ENCODE results near the gene ZNF714. TPM values are rescaled to one million over a fixed set of nuclear protein-coding genes. Genes with fewer than 3 reads are reported as not detected.

The ZNF714 gene
- total and polyA plus RNA-seq, 2 of the 8 experiments (the other 6 are each of a cell fraction or from before 2014, with no cell fraction given), result 16.4 to 74.2 TPM

GRCh38 chr19:21092109-21092508 is 10.1 kb downstream of the ZNF714 start:
- Histone ChIP-seq H2BK12ac (ENCODE audit: low read depth, low read length) (no peak overlapping the region), H4K8ac (ENCODE audit: extremely low read depth, insufficient read depth, low read length) (no peak overlapping the region)

More at GRCh38 chr19:21092109-21092508, 10.1 kb downstream of the ZNF714 start:
- peaks cover 2% of the 10 kb centered on the region; the same call in 1 of the 2 replicates for H3K79me1 ChIP-seq (ENCODE audit: low read depth, low read length)
- no peak overlapping the region for H2BK5ac ChIP-seq (ENCODE audit: low read depth, low read length)
- H2BK20ac ChIP-seq (ENCODE audit: low read length), result no peak overlapping the region
- no peak overlapping the region for H3K23ac ChIP-seq (ENCODE audit: insufficient read length)
- ChIA-PET CTCF (ENCODE audit: partially characterized antibody) (interaction anchor here (0.6 to 1.1 kb wide), 3 partner anchors 73 to 824 kb away, joined by 3 to 6 read pairs (median 3); no protein-coding TSS in a partner anchor), POLR2A (ENCODE audit: partially characterized antibody) (interaction anchor here (1.6 to 2.7 kb wide), 3 partner anchors 10 to 61 kb away, joined by 6 to 14 read pairs (median 7); partner anchors contain the start of gene ZNF714)
- no peak overlapping the region for H2BK120ac ChIP-seq (replicated peaks; ENCODE audit: low read depth, low read length)
- no peak overlapping the region for H3K4ac ChIP-seq (replicated peaks; ENCODE audit: insufficient read length, low read depth, low read length)
- H4K91ac ChIP-seq (replicated peaks; ENCODE audit: insufficient read length, low read length), result no peak overlapping the region
- no peak overlapping the region for H3K14ac ChIP-seq (ENCODE audit: insufficient read length)
- H3K27ac ChIP-seq (ENCODE audit: low read depth, low read length), result no peak overlapping the region
- no peak overlapping the region for H4K5ac ChIP-seq (ENCODE audit: insufficient read length, low read depth, low read length)
- no peak overlapping the region for H3K9ac ChIP-seq (replicated peaks in 1 of 4; ENCODE audit: extremely low read depth in 1 of 4, low read depth in 3 of 4, low read length in 3 of 4)
- H3K56ac ChIP-seq (replicated peaks; ENCODE audit: insufficient read length, low read depth, low read length), result no peak overlapping the region
- H3K4me2 ChIP-seq (ENCODE audit: insufficient read depth in 1 of 2, low read depth in 2 of 2, low read length in 2 of 2), result no peak overlapping the region
- H2AK5ac ChIP-seq (ENCODE audit: low read depth, low read length), result no peak overlapping the region
- H2AFZ ChIP-seq (ENCODE audit: low read length), result no peak overlapping the region
- peaks cover 0 to 64% of the 10 kb centered on the region in 2 experiments; a peak in 3 of 4 replicates for H3K79me2 ChIP-seq (ENCODE audit: control insufficient read depth in 1 of 2, insufficient read depth in 2 of 2, low read length in 2 of 2)
- H3K23me2 ChIP-seq (ENCODE audit: low read depth, low read length), result no peaks in the 10 kb centered on the region
- TF ChIP-seq NANOG (IDR thresholded peaks at IDR 0.05; ENCODE audit: insufficient read depth, low read depth, low read length, poor library complexity, severe bottlenecking) (no peak), ATF3 (IDR thresholded peaks at IDR 0.05; ENCODE audit: insufficient read depth, low read depth, low read length) (no peak), EGR1 (IDR thresholded peaks at IDR 0.05; ENCODE audit: borderline replicate concordance, low read depth, low read length) (no peak)
- H3K18ac ChIP-seq (ENCODE audit: extremely low read depth, low read length), result no peak overlapping the region
- H3K9me3 ChIP-seq (ENCODE audit: insufficient read depth in 2 of 2, low read depth in 1 of 2, low read length in 1 of 2), result no peaks in the 10 kb centered on the region; a peak in 1 of 4 replicates
- no peak overlapping the region for H3K4me3 ChIP-seq (ENCODE audit: extremely low read depth in 1 of 4, insufficient read depth in 2 of 4, low read depth in 3 of 4, low read length in 4 of 4)
- FAIRE-seq (no peak), DNase-seq (ENCODE audit: low read depth in 1 of 2, low spot score in 2 of 2) (no peak)
- H3K36me3 ChIP-seq (ENCODE audit: control insufficient read depth in 2 of 4, insufficient read depth in 4 of 4, low read length in 3 of 4), result peaks cover 0 to 43% (median 9%) of the 10 kb centered on the region in 4 experiments; a peak in 3 of 8 replicates
- no peak overlapping the region for H2BK15ac ChIP-seq (ENCODE audit: low read length)
- H3K4me1 ChIP-seq (replicated peaks in 1 of 4; ENCODE audit: control insufficient read depth in 3 of 4, insufficient read depth in 4 of 4, low read length in 3 of 4), result peaks cover 0 to 4% (median 0%) of the 10 kb centered on the region in 4 experiments; a peak in 3 of 7 replicates
- no peaks in the 10 kb centered on the region for H3K27me3 ChIP-seq (replicated peaks in 1 of 4; ENCODE audit: control insufficient read depth in 3 of 4, extremely low read depth in 1 of 4, insufficient read depth in 3 of 4, low read length in 3 of 4)
- peaks cover 0 to 3% of the 10 kb centered on the region in 2 experiments for H4K20me1 ChIP-seq (replicated peaks in 1 of 2; ENCODE audit: control insufficient read depth in 1 of 2, insufficient read depth in 2 of 2, low read length in 2 of 2)
